Ovary (tissue), 3 donors: ENCODE data around the gene ANKRD29.

ENCODE experiments used
- CTCF ChIP-seq, 3 donors: fragments of 450-650 bp in 2 of 3; fragments of 200-600 bp in 1 of 3; IDR thresholded peaks; one replicate each; pipeline versions ENCODE4 v1.5.1 to v1.8.0; 2016 to 2022; ENCODE audit warnings: antibody characterized with exemption in 3 of 3, mild to moderate bottlenecking in 1 of 3
- EP300 ChIP-seq: sonication (generic); formaldehyde crosslinking; IDR thresholded peaks from one replicate; pipeline ENCODE4 v1.6.1; 2017; ENCODE audit warnings: antibody characterized with exemption
- POLR2A ChIP-seq: fragments of 450-650 bp; IDR thresholded peaks from one replicate; pipeline ENCODE4 v1.6.1; 2017; ENCODE audit warnings: antibody characterized with exemption, mild to moderate bottlenecking, moderate library complexity
- donor health status: DM: no; HTN: no; CAD: no.

- TF ChIP-seq POLR2A: no peak
- TF ChIP-seq CTCF (IDR thresholded peaks at IDR 0.05): no peak
- no peak for TF ChIP-seq EP300
These were observed 66.5 kb downstream of the ANKRD29 start for GRCh38 chr18:23596183-23596582.
